Activated naive CD4-positive, alpha-beta T cell treated with anti-CD3 and anti-CD28 coated beads, Interleukin-2, amount 50 U/mL, for 24 hours (primary cell): ENCODE results near the gene NPIPA3.
"Not testable (repeated sequence)": the region's sequence is repeated elsewhere in the genome, so short reads cannot be mapped to it uniquely, and the experiment has no call there.

Source experiments
- H3K27ac Mint-ChIP-seq: one replicate; pipeline ENCODE4 v1.8.0; 2021; ENCODE audit warnings: mild to moderate bottlenecking, mixed read lengths
- H3K27me3 Mint-ChIP-seq: one replicate; pipeline ENCODE4 v1.8.0; 2021; ENCODE audit warnings: mixed read lengths
- H3K36me3 Mint-ChIP-seq: one replicate; pipeline ENCODE4 v1.8.0; 2021; ENCODE audit warnings: mixed read lengths
- H3K4me1 Mint-ChIP-seq: one replicate; pipeline ENCODE4 v1.8.0; 2021; ENCODE audit warnings: mixed read lengths
- H3K4me3 Mint-ChIP-seq: one replicate; pipeline ENCODE4 v1.8.0; 2021; ENCODE audit warnings: mild to moderate bottlenecking, mixed read lengths
- H3K9me3 Mint-ChIP-seq: one replicate; pipeline ENCODE4 v1.8.0; 2021; ENCODE audit warnings: mixed read lengths

NPIPA3 gene

DNA sequence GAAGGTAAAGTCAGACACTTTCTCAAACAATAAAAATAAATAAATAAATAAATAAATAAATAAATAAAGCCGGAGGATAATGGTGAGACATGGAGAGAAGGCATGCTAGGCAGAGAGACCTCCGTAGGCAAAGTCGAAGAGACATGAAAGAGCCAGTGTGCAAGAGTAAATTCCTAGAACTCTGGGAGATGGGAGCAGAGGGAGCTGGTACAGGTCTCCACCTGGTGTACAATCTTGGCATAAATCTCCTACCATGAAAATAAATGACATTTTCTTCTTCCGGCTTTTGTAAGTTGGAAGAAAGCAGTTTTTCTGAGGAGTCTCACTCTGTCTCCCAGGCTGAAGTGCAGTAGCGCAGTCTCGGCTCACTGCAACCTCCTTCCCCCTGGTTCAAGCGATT, 1.4 kb upstream of the NPIPA3 start:
- H3K27ac Mint-ChIP-seq, H3K4me1 Mint-ChIP-seq, H3K9me3 Mint-ChIP-seq, H3K36me3 Mint-ChIP-seq, H3K4me3 Mint-ChIP-seq, H3K27me3 Mint-ChIP-seq: not testable (repeated sequence)

DNA sequence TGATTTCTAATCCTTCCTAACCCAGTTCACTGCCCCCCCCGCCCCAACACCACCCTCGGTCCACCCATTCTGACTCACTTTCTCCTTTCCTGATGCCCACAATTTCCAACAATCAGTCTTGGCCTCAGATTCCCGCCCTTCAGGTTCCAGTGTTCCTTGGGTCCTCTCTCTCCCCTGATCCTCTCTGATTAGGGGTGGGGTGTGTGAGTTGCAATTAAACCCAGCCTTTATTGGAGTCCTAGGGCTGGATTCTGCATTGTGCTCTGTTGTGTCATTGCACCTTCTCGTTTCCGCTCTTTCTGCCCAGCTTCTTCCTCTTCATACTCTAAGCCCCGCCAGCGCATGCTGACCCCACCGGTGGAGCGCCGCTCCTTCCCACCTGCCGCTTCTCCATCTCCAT, 539 bp upstream of the NPIPA3 start:
- H3K4me1 Mint-ChIP-seq, H3K4me3 Mint-ChIP-seq, H3K9me3 Mint-ChIP-seq, H3K36me3 Mint-ChIP-seq, H3K27ac Mint-ChIP-seq, H3K27me3 Mint-ChIP-seq: not testable (repeated sequence)

DNA sequence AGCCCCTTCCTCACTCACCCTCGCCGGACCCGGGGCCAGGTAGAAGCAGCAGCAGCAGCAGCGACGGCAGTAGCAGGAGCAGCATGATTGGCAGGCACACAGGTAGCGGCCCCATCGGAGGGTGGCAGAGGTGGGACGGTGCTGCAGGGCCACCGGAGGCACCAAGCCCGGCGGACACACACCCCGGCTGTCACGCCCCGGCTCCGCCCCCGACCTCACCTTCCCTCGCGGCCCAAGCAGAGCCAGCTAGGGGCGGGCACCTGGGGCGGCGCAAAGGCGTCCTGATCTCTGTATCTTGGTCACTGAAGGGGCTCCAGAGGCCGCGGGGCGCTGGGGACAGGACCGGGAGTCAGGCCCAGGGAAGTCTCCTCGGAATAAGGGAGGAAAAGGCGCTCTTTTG, 30.0 kb downstream of the NPIPA3 start:
- H3K4me3 Mint-ChIP-seq, H3K27me3 Mint-ChIP-seq, H3K9me3 Mint-ChIP-seq, H3K27ac Mint-ChIP-seq, H3K36me3 Mint-ChIP-seq, H3K4me1 Mint-ChIP-seq: not testable (repeated sequence)

DNA sequence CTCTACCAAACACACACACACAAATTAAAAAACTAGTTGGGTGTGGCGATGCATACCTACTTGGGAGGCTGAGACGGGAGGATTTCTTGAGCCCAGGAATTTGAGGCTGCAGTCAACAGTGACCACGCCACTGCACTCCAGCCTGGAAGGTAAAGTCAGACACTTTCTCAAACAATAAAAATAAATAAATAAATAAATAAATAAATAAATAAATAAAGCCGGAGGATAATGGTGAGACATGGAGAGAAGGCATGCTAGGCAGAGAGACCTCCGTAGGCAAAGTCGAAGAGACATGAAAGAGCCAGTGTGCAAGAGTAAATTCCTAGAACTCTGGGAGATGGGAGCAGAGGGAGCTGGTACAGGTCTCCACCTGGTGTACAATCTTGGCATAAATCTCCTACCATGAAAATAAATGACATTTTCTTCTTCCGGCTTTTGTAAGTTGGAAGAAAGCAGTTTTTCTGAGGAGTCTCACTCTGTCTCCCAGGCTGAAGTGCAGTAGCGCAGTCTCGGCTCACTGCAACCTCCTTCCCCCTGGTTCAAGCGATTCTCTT, 37.7 kb downstream of the NPIPA3 start:
- H3K36me3 Mint-ChIP-seq, H3K27ac Mint-ChIP-seq, H3K4me1 Mint-ChIP-seq, H3K27me3 Mint-ChIP-seq, H3K4me3 Mint-ChIP-seq, H3K9me3 Mint-ChIP-seq: not testable (repeated sequence)

DNA sequence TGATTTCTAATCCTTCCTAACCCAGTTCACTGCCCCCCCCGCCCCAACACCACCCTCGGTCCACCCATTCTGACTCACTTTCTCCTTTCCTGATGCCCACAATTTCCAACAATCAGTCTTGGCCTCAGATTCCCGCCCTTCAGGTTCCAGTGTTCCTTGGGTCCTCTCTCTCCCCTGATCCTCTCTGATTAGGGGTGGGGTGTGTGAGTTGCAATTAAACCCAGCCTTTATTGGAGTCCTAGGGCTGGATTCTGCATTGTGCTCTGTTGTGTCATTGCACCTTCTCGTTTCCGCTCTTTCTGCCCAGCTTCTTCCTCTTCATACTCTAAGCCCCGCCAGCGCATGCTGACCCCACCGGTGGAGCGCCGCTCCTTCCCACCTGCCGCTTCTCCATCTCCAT, 38.6 kb downstream of the NPIPA3 start:
- H3K9me3 Mint-ChIP-seq, H3K27ac Mint-ChIP-seq, H3K27me3 Mint-ChIP-seq, H3K4me1 Mint-ChIP-seq, H3K4me3 Mint-ChIP-seq, H3K36me3 Mint-ChIP-seq: not testable (repeated sequence)

DNA sequence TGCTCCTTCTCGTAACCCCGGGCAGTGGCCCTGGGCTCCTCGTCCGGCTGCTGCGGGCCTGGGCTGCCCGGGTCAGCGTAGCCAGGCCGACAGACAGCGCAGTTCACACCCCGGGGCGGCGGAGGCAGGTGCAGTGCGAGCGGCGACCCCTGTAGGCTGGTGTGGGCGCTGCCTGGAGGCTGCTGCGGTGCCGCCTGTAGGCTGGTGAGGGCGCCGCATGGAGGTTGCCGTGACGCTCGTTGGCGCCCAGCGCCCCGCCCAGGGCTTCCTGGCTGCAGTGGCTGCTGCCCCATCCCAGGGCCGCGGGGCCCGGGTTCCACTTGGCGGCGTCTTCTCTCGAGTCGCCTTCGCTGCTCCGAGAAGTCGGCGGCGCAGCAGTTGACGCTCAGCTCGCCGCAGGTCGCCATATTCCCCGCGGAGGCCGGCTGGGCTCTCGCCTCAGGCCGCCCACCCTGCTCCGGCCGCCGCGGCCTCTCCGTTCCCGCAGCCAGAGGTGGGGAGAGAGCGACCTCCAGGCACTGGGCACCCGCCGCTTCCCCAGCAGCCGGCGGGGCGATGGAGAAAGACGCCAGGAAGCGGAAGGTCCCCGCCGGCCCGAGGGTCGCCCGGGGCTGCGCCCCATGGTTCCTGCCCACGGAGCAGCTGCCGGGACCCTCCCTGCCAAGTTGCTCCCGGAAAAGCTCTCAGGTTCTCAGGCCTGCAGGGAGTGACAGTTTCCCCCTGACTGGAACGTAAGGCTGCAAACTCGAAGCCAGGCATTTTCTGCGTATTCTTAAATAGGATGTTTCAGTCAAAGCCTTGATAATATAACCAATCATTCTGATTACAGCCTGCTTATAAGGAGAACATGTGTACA, 39.3 kb downstream of the NPIPA3 start, which contains the start of gene NPIPA2:
TSS of gene NPIPA2 (plus strand) at position 261 of the 856 bp plus-strand sequence. CDS start 5,533 bp downstream, outside the sequence.
- H3K27ac Mint-ChIP-seq, H3K36me3 Mint-ChIP-seq, H3K27me3 Mint-ChIP-seq, H3K4me1 Mint-ChIP-seq, H3K4me3 Mint-ChIP-seq, H3K9me3 Mint-ChIP-seq: not testable (repeated sequence)

DNA sequence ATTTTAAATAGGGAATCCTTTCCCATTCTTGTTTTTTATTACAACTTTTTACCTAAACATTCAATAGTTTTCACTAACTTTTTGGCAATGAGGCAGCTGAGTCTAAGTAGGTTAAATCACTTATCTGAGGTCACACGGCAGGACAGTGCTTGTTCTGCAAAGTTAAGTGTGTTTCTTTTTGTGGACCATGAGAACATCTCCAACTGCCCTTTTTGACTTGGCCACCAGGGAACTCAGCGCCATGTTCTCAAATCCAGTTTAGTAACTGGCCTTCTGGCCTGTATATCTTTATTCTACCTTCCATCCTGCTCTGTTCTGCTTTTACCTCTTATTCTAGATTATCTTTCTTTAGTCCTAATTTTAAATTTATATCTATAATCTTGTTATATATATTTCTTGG, 70.4 kb downstream of the NPIPA3 start:
- H3K27me3 Mint-ChIP-seq, H3K36me3 Mint-ChIP-seq, H3K4me1 Mint-ChIP-seq, H3K9me3 Mint-ChIP-seq, H3K4me3 Mint-ChIP-seq, H3K27ac Mint-ChIP-seq: not testable (repeated sequence)

DNA sequence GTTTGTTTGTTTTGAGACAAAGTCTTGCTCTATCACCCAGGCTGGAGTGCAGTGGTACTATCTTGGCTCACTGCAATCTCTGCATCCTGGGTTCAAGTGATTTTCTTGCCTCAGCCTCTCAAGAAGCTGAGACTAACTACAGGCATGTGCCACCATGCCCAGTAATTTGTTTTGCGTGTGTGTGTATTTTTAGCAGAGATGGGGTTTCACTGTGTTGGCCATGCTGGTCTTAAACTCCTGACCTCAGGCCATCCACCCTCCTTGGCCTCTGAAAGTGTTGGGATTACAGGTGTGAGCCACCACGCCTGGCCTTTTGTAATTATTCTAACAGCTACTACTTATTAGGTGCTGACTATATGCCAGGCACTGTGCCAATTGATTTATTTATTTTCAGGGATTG, 72.4 kb downstream of the NPIPA3 start:
- not testable (repeated sequence) for H3K36me3 Mint-ChIP-seq, H3K4me1 Mint-ChIP-seq, H3K27ac Mint-ChIP-seq, H3K4me3 Mint-ChIP-seq, H3K9me3 Mint-ChIP-seq, H3K27me3 Mint-ChIP-seq
